Smooth muscle cell (in vitro differentiated cells): ENCODE measurements around the gene KMT5C. TPM values are rescaled to one million over a fixed set of nuclear protein-coding genes. Genes with fewer than 3 reads are reported as not detected.

Experiments used
- DNase-seq: peaks from one replicate; lab custom pipeline; 2025; ENCODE audit not compliant: unreplicated experiment; lab: John Stamatoyannopoulos, UW
- H2AFZ ChIP-seq: fragments of 200-600 bp; sonication (generic); 2 replicates; pipeline ENCODE4 v1.6.0; 2016; ENCODE audit warnings: antibody characterized with exemption, low read depth, mild to moderate bottlenecking
- H3F3A ChIP-seq: fragments of 200-600 bp; sonication (generic); 2 replicates; pipeline ENCODE4 v1.6.0; 2017; ENCODE audit warnings: antibody characterized with exemption, low read depth
- H3K27ac ChIP-seq: fragments of 200-600 bp; sonication (generic); 2 replicates; pipeline ENCODE4 v1.5.1; 2016; ENCODE audit warnings: low read depth, mild to moderate bottlenecking
- H3K27me3 ChIP-seq: fragments of 200-600 bp; sonication (generic); 2 replicates; pipeline ENCODE4 v1.6.1; 2016; ENCODE audit warnings: low read depth, mild to moderate bottlenecking
- H3K36me3 ChIP-seq: fragments of 200-600 bp; sonication (generic); 2 replicates; pipeline ENCODE4 v1.5.1; 2016; ENCODE audit warnings: low read depth
- H3K4me1 ChIP-seq: fragments of 200-600 bp; sonication (generic); 2 replicates; pipeline ENCODE4 v1.5.1; 2016; ENCODE audit warnings: low read depth
- H3K4me2 ChIP-seq: fragments of 200-600 bp; sonication (generic); 2 replicates; pipeline ENCODE4 v1.6.0; 2016; ENCODE audit warnings: mild to moderate bottlenecking
- H3K4me3 ChIP-seq: fragments of 200-600 bp; sonication (generic); 2 replicates; pipeline ENCODE4 v1.5.1; 2016; ENCODE audit warnings: mild to moderate bottlenecking
- H3K79me2 ChIP-seq: fragments of 200-600 bp; sonication (generic); 2 replicates; pipeline ENCODE4 v1.6.0; 2016; ENCODE audit warnings: low read depth, mild to moderate bottlenecking
- H3K9ac ChIP-seq: fragments of 200-600 bp; sonication (generic); 2 replicates; pipeline ENCODE4 v1.6.0; 2016; ENCODE audit warnings: low read depth
- H3K9me3 ChIP-seq: fragments of 200-600 bp; sonication (generic); replicated peaks from 2 replicates; pipeline ENCODE4 v1.5.1; 2016; ENCODE audit warnings: low read depth
- H4K20me1 ChIP-seq: fragments of 200-600 bp; sonication (generic); 2 replicates; pipeline ENCODE4 v1.6.0; 2016; ENCODE audit warnings: low read depth
- WGBS: methylation state at CpG from one replicate; pipeline ENCODE4 v1.1.7; 2016; ENCODE audit warnings: low lambda C conversion rate; 5-methylcytosine and 5-hydroxymethylcytosine counted together
- polyA plus RNA-seq: library from polyadenylated mRNA; unstranded; fragments of >200 nt; fragmentation: Nextera tagmentation; extraction: Ambion mirVana; gene quantifications from 2 replicates; pipeline ENCODE4 v1.2.1, GENCODE V29; 2016
- total RNA-seq: library from RNA; depleted of rRNA; stranded (reverse); fragments of >200 nt; gene quantifications from 2 replicates; pipeline ENCODE4 v1.2.3, GENCODE V29; 2014
- TF ChIP-seq, protein P1 (sequence below): fragments of 200-600 bp; sonication (generic); IDR thresholded peaks from 2 replicates; pipeline ENCODE4 v1.5.1; 2017; ENCODE audit warnings: borderline replicate concordance, mild to moderate bottlenecking, antibody characterized with exemption; ENCODE audit not compliant: insufficient read depth, poor library complexity, severe bottlenecking

KMT5C gene
- total and polyA plus RNA-seq, 2 experiments from 2014 or later: 23.2 to 26.1 TPM

DNA sequence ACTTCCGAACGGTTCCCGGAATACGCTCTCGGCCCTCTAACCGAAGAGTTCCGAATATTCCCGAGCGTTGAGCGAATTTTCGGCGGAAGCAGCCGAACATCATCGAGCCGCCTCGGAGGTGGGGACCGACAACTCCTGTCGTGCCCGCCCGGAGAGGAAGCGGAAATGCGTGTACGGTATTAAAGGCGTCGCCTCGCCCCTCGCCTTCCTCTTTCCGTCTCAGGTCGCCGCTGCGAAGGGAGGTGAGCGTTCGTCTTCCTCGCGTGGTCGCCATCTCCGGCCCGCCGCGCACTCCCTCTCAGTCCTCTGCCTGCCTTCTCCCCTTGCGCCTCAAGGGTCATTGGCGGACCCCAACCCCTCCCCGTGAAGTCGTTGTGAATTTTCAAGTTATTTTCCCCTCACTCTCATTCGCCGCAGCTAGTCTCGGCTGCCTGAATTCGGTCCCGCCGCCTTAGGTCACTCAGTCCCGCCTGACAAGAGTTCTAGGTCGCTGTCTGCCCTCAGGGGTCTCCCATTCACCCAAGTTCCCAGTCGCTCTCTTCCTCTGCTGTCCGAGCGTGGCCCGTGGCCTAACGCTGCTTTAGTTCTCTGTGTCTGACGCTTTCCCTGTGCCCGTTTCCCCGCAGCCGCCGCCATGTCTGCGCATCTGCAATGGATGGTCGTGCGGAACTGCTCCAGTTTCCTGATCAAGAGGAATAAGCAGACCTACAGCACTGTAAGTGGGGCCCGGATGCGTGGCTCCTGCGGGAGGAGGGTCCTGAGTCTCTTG is 46.2 kb downstream of the KMT5C start, which contains the start of gene RPL28:
RPL28 (plus strand) TSS at position 209 of the 769 bp plus-strand sequence; CDS start at position 635, 426 bp downstream.
- Histone ChIP-seq H4K20me1 (peaks cover 51% of the 10 kb centered on the region), H3K79me2 (peaks cover 39% of the 10 kb centered on the region), H3K9me3 (no peaks in the 10 kb centered on the region), H3K36me3 (no peaks in the 10 kb centered on the region), H3F3A (peaks cover 9% of the 10 kb centered on the region), H2AFZ (peak within 1 kb of the TSS; percentile 89), H3K4me1 (peaks cover 33% of the 10 kb centered on the region), H3K27ac (peak within 1 kb of the TSS; percentile 90), H3K27me3 (no peaks in the 10 kb centered on the region), H3K9ac (peak within 1 kb of the TSS; percentile 92), H3K4me3 (peak within 1 kb of the TSS; percentile 85), H3K4me2 (peak within 1 kb of the TSS; percentile 93)
- TF ChIP-seq, protein P1, sequence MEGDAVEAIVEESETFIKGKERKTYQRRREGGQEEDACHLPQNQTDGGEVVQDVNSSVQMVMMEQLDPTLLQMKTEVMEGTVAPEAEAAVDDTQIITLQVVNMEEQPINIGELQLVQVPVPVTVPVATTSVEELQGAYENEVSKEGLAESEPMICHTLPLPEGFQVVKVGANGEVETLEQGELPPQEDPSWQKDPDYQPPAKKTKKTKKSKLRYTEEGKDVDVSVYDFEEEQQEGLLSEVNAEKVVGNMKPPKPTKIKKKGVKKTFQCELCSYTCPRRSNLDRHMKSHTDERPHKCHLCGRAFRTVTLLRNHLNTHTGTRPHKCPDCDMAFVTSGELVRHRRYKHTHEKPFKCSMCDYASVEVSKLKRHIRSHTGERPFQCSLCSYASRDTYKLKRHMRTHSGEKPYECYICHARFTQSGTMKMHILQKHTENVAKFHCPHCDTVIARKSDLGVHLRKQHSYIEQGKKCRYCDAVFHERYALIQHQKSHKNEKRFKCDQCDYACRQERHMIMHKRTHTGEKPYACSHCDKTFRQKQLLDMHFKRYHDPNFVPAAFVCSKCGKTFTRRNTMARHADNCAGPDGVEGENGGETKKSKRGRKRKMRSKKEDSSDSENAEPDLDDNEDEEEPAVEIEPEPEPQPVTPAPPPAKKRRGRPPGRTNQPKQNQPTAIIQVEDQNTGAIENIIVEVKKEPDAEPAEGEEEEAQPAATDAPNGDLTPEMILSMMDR: no peak
- 1% methylated on average over 68 of the region's 68 CpGs for WGBS
- DNase-seq: peak; percentile 84

DNA sequence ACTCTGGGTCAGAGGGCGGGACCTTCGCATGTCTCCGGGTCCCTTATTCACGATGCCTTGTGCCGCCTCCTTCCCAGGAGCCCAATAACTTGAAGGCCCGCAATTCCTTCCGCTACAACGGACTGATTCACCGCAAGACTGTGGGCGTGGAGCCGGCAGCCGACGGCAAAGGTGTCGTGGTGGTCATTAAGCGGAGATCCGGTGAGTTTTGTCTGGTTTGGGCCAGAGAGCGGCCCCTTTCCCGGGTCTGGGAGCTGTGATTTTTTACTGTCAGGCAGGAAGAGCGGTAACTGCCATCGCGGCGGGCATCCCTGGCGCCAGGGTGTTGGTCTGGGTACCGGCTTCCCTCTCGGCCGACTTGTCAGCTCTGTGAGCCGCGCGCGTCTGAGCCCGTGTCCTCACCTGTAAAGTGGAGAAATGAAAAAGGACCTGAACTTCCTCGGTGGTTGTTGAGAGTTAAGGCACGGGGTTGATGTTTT is 46.9 kb downstream of the KMT5C start:
- H3K27ac ChIP-seq: peak overlapping the region; percentile 90
- peak overlapping the region; percentile 85 for H3K4me3 ChIP-seq
- WGBS: 5% methylated on average over 32 of the region's 33 CpGs
- peaks cover 33% of the 10 kb centered on the region for H3K4me1 ChIP-seq
- H3K79me2 ChIP-seq: peaks cover 40% of the 10 kb centered on the region
- H3K4me2 ChIP-seq: peak overlapping the region; percentile 93
- no peaks in the 10 kb centered on the region for H3K27me3 ChIP-seq
- no peak overlapping the region for H2AFZ ChIP-seq
- H4K20me1 ChIP-seq: peaks cover 58% of the 10 kb centered on the region
- no peak for DNase-seq
- H3K9ac ChIP-seq: peak overlapping the region; percentile 92
- peaks cover 9% of the 10 kb centered on the region for H3F3A ChIP-seq
- H3K9me3 ChIP-seq: no peaks in the 10 kb centered on the region
- TF ChIP-seq, protein P1: no peak
- no peaks in the 10 kb centered on the region for H3K36me3 ChIP-seq

DNA sequence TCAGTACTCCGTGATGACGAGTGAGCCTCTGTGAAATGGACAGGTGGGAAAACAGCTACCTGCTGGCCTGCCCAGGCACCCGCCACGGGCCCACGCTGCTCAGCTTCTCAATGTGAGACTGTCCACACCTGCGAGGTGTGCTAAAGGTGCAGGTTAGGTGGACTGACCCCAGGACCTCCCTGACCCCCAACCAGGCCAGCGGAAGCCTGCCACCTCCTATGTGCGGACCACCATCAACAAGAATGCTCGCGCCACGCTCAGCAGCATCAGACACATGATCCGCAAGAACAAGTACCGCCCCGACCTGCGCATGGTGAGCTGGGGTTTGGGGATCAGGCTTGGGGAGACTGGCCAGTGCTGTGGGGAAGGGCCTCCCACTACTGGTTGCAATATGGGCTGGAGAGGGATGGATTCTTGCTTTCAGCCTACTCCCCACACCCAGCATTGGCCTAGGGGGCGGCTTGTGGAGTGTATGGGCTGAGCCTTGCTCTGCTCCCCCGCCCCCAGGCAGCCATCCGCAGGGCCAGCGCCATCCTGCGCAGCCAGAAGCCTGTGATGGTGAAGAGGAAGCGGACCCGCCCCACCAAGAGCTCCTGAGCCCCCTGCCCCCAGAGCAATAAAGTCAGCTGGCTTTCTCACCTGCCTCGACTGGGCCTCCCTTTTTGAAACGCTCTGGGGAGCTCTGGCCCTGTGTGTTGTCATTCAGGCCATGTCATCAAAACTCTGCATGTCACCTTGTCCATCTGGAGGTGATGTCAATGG is 48.2 kb downstream of the KMT5C start:
- Histone ChIP-seq H3K4me3 (peak overlapping the region; percentile 85), H3K36me3 (no peaks in the 10 kb centered on the region), H3K27ac (no peak overlapping the region), H3F3A (peaks cover 9% of the 10 kb centered on the region), H3K4me2 (peak overlapping the region; percentile 93), H4K20me1 (peaks cover 72% of the 10 kb centered on the region), H2AFZ (no peak overlapping the region), H3K9me3 (no peaks in the 10 kb centered on the region), H3K9ac (no peak overlapping the region), H3K79me2 (peaks cover 47% of the 10 kb centered on the region), H3K4me1 (peaks cover 32% of the 10 kb centered on the region), H3K27me3 (no peaks in the 10 kb centered on the region)
- 94% methylated on average over 20 of the region's 24 CpGs for whole genome bisulfite sequencing
- no peak for DNase-seq
- TF ChIP-seq, protein P1: no peak
